ELF-1 (cell line): ENCODE measurements around the gene FGGY.

ENCODE experiments used
- DNase-seq: peaks from one replicate; pipeline ENCODE4 v3.0.0-alpha.2; 2016; ENCODE audit warnings: low read depth, low spot score

FGGY gene

GRCh38 chr1:59678493-59679228, 381.8 kb downstream of the FGGY start:
- DNase-seq = peak; percentile 61

DNA sequence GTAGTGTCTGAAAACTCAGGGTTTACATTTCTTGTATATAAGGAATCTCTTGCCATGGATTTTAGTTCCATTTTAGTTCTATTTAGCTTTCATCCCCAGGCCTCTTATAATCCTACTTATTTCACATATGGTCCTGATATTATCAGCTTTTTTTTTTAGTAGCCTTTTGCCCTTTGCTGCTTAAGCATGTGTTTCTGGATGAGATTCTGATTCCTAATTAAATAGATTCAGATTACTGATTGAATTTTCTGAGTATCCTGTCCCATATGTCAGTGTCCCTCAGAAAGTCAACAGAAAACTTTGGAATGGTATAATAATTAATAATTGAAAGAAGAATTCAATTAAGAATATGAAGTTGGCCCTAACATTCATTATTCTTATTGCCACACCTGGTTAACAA, 383.1 kb downstream of the FGGY start:
- no peak for DNase-seq

DNA sequence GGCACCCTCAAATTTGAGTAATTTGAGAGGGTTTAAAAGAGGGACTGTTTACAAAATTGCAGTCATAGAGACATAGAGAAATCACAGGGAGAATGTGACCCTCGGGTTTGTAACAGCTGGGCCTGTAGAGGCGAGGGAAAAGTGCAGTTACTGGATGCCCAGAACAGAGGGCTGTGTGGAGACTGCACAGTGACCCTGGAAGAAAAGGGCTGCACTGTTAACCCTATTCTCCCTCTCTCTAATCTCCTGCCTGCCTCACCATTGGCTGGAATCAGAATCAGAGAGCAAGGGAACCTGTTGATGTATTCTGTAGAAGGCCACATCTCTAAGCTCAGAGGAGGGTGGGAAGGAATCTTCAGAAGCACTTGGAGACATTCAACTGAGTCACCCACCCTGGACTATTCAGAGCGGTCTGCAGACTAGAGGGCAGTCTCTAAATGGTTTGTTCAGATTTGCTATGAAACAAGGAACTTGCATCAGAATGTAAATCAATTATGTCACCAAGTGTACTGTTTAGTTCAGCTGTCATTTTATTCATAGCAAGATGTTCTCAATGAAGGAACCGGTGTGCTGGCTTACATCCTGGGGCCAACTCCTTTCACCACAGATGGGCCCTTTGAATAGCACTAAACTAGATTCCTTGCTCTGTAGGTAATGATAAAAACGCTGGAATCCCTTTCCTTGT, 385.6 kb downstream of the FGGY start:
- DNase-seq = no peak

GRCh38 chr1:59683197-59683596, 386.3 kb downstream of the FGGY start:
- DNase-seq = no peak

- no peak for DNase-seq
These were observed 387.8 kb downstream of the FGGY start for GRCh38 chr1:59684698-59685097.

DNA sequence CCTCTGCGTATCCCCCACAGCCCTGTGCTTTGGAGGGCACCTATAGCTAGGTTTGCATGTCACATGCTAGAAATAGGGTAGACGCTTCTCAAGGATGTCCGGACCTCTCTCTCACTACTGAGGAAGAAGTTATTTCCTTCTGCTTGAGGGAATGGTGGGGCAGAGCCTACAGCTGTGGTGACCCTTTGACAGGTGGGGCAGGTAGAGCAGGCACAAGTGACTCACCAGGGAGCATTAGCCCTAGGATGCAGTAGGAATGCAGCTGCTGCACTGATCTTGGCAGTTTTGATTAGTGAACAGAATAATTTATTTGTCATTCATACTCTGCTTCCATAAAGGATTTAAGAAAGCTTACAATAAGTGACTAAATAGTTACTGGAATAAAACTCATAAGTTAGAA, 388.2 kb downstream of the FGGY start:
- DNase-seq = no peak

- DNase-seq = no peak
These were observed 388.8 kb downstream of the FGGY start for GRCh38 chr1:59685666-59686065.

DNA sequence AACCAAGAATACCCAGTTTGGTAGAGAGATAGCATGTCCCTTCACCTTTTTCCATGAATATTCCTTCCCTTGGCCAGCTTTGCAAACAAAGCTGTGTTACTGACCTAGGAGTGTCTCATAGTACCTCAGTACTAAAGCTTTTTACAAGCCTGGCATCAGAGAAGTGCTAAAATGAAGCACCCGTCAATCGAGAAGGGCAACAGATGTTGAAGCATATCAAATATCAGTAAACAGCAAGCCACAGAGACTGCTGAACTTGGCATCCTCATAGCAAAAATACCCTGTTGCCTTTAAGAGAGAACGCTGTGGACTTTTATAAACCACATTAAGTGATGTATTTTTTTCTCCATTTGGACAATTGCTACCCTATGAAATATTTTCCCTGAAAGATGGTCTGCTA, 389.3 kb downstream of the FGGY start:
- DNase-seq = no peak

DNA sequence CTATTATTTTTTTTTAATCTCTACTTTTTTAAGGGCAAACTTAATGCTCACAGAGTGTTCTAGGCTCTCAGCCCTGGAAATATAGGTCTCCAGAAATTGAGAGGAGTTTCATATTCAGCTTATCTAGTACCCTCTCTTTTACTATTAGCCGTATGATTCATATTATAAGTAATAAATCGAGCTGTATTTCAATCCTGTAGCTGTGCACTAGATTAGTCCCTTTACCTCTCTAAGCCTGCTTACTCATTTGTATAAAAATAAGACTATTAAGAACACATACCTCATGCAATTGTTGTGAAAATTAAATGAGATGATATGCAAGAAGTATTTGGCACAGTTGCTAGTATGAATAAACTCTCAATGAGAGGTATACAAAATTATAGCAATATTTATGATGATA, 389.7 kb downstream of the FGGY start:
- no peak for DNase-seq

GRCh38 chr1:59687081-59687480, 390.2 kb downstream of the FGGY start:
- no peak for DNase-seq

GRCh38 chr1:59688976-59689375, 392.1 kb downstream of the FGGY start:
- DNase-seq = no peak

DNA sequence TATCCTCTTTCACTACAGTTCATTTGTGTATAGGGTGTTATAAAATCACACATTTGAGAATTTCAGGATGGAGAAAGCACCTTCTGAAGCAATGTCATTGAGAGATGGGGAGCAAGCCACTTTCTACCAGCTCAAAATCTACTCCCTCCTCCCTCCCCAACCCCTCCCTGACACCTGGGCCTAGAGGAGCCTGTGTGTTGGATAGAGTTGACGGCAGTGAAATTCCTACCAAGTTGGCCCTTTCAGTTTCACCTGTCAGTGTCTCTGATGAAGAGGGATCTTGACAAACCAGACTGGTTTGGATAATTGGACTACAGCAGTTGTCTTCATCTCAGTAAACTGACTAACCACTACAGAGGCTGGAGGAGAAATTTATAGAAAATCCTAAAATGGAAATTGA, 392.8 kb downstream of the FGGY start:
- no peak for DNase-seq

DNA sequence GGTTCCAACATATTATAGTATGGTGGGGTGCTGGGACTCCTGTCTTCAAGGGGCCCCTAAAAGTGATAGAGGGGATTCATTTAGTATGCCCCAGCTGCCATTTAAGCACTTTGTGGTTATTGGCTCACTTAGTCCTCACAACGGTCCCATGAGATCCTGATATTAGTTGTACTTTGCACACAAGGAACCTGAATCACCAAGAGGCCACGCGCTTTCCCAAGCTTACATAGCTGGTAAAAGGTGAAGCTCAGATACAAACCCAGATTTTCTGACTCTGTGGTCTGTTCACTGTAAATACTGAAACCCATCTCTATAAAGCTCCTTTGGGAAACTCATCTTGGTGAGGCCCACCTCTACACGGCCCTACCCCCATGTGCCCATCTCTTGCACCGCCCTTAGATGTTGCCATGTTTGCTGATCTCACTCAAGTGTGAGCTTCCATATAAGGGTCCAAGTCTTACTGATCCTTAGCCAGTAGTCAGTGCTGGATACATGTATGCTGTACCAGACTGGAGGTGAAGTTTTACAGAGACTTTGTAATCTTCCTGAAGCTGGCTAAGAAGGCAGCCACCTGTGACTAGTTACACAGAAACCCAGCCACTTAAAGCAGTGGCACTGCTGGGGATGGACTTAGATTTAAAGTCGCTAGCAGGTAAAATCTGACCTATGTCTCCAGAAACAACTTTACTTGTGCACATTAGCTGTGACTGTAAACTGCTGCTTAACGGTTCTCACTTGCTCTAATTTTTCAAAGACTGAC, 393.5 kb downstream of the FGGY start:
- no peak for DNase-seq

- DNase-seq = no peak
These were observed 394.4 kb downstream of the FGGY start for GRCh38 chr1:59691261-59691660.

- DNase-seq = no peak
These were observed 395.7 kb downstream of the FGGY start for GRCh38 chr1:59692591-59692990.

DNA sequence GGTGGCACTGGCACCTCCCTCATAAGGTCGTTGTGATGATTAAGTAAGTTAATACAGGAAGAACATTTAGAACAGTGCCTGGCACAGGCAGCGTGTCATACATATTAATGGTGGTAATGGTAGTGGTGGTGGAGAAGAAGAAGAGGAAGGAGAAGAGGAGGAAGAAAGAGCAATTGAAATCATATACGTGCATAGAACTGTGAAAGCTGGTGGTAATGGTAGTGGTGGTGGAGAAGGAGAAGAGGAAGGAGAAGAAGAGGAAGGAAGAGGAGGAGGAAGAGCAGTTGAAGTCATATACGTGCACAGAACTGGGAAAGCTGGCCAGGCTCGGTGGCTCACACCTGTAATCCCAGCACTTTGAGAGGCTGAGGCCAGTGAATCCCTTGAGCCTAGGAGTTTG, 396.5 kb downstream of the FGGY start:
- DNase-seq = no peak

DNA sequence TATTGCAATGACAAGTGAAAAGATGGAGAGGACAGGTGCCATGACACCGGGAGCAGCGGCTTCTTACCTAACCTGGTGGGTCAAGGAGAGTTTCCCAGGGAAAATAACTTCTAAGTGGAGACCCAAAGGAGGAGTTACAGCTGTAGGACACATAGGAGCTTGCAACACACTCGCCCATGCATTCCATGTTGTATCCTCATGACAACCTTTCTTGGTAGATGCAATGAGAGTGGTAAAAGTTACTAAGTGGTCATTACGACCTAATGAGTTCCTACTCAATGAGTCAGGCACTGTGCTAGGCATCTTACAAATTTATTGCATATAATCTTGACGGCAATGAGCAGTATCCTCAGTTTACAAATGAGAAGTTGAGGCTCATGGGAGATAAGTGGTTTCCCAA, 398.4 kb downstream of the FGGY start:
- no peak for DNase-seq

DNA sequence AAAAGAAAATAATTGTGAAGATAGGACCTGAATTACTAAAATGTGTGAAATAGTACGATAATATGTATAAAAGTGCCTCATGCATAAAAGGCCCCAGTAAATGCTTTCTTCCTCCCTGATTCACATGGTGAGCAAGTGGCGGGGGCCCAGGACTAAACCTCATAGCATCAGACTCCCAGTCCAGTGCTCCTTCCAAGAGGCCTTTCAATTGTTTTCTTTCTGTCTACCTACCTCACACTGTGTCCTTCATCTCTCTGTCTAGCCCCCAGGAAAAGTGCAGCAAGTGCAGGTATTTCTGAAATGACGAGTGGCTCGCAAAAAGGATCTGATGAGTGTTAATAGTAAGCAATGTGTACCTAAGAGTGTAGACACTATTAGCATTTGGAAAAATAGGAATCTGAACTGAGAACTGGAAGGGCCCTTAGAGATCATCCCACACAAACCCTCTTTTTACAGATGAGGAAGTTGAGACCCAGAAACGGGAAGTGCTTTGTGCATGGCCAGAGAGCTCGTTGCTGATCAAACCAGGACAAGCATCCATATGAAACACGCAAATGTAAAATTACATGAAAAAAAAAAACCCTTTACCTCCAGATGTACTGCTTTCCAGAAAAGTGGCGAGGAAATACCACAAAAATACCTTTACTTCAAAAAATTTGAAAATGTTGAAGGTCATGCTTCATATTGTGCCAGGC, 399.7 kb downstream of the FGGY start:
- no peak for DNase-seq

DNA sequence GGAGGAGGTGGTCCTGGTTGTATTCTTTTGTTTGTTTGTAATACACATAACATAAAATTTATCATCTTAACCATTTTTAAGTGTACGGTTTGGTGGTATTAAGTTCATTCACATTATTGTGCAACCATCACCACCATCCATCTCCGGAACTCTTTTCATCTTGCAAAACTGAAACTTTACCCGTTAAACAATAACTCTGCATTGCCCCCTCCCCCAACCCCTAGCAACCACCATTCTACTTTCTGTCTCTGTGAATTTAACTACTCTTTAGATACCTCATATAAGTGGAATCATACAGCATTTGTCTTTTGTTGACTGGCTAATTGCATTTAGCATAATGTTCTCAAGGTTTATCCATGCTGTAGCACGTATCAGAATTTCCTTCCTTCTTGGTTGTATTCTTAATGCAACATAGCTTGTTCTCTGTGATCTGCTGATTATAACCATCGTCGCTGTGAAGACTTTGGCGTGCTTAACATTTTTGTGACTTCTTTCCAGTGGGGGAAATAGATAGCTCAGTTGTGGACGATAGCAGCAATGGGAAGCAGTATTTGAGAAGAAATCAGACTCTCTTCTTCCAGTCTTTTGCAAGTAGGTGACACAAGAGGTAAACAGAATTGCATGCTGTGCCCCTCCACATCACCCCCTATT, 400.4 kb downstream of the FGGY start:
- DNase-seq = no peak

GRCh38 chr1:59698386-59698785, 401.5 kb downstream of the FGGY start:
- no peak for DNase-seq

DNA sequence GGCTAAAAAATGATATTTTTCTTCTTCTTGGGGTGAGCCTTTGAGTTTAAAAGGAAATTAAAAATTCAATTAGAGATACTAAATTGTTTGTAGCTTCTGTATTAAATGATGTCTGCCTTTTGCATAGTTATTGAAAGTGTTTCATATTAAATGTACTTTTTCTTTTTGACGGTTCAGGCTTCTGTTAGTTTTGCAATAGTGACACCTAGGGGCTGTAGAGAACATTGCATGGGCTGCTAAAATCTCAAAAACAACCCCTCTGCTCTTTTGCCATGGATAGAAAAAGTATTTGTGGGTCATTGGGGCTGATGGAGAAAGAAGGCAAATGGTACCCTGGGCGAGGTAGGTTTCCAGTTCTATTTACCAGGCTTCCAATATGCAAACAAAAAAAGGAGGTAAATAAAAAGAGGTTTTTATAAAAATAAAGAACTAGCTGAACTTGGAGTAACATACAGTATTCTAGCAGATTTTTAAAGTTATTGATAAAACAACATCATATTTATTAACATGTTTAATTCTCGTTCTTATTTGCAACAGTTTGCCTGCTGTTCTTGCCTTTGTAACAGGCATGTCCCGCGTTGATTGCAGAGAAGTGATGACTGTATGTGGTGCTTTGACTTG, 402.4 kb downstream of the FGGY start:
- peak; percentile 47 for DNase-seq
